Colonic mucosa (tissue), 4 donors: Measurements from ENCODE around the gene TCP11. TPM values are rescaled to one million over a fixed set of nuclear protein-coding genes. Genes with fewer than 3 reads are reported as not detected.

Source experiments
- DNase-seq: peaks from one replicate; pipeline ENCODE4 v3.0.0-alpha.2; 2020
- H3K27ac ChIP-seq: fragments of 200-600 bp; one replicate; pipeline ENCODE4 v1.8.0; 2021
- H3K27me3 ChIP-seq: fragments of 200-600 bp; one replicate; pipeline ENCODE4 v1.8.0; 2021
- H3K36me3 ChIP-seq: fragments of 200-600 bp; one replicate; pipeline ENCODE4 v1.8.0; 2021
- H3K4me1 ChIP-seq: fragments of 200-600 bp; one replicate; pipeline ENCODE4 v1.8.0; 2021; ENCODE audit warnings: mild to moderate bottlenecking
- H3K4me3 ChIP-seq: fragments of 200-600 bp; one replicate; pipeline ENCODE4 v1.8.0; 2021
- H3K9ac ChIP-seq, 2 donors: one replicate each; pipeline ENCODE4 v1.7.0; 2013; ENCODE audit warnings: control low read depth in 2 of 2, low read depth in 2 of 2, low read length in 2 of 2
- H3K9me3 ChIP-seq: fragments of 200-600 bp; one replicate; pipeline ENCODE4 v1.8.0; 2021
- CTCF ChIP-seq: fragments of 200-600 bp; IDR thresholded peaks from one replicate; pipeline ENCODE4 v1.8.0; 2022; ENCODE audit warnings: antibody characterized with exemption, mild to moderate bottlenecking
- intact Hi-C: fragments of 100-400 bp; cut with DNase I; formaldehyde crosslinking; loops from one replicate; pipeline ENCODE4 v1.14.1; 2022
- total RNA-seq, 2 donors: library from RNA; stranded (reverse); fragmentation: NEBNext Ultra II Directional in 1 of 2; extraction: Animal tissue kit (Norgen Biotek cat#: 25700) in 1 of 2; gene quantifications; one replicate each; pipeline ENCODE4 v1.2.1, GENCODE V29; 2021
- donor health status: healthy.
- donor health status: DM: no; HTN: no; CAD: no.
- donor health status: DM: no; HTN: no; CAD: no.

The TCP11 gene
- total RNA-seq, 2 donors from 2014 or later = not detected

DNA sequence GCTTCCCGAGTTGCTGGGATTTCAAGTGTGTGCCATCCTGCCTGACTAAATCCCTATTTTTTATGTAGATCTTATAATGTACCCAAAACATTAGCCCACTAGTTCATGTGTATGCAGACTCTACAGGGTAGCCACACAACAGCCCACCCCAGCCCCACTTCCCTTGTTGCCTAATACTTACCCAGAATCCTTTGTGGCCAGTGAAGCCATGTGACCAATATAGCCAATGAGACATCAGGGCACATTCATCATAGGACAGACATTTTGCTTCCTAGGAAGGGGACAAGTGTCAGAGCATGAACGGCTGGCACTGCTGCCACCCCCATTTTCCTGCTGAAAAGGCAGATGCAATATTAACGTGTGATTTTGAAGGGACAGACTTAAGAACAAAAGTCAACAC, 36.0 kb upstream of the TCP11 start:
- TF ChIP-seq CTCF = no peak
- no peak for DNase-seq
- Histone ChIP-seq H3K4me3 (no peak overlapping the region), H3K36me3 (no peaks in the 10 kb centered on the region), H3K9ac (no peak overlapping the region), H3K4me1 (peaks cover 6% of the 10 kb centered on the region), H3K27ac (no peak overlapping the region), H3K9me3 (no peaks in the 10 kb centered on the region), H3K27me3 (no peaks in the 10 kb centered on the region)
- intact Hi-C loops = no loop called here

DNA sequence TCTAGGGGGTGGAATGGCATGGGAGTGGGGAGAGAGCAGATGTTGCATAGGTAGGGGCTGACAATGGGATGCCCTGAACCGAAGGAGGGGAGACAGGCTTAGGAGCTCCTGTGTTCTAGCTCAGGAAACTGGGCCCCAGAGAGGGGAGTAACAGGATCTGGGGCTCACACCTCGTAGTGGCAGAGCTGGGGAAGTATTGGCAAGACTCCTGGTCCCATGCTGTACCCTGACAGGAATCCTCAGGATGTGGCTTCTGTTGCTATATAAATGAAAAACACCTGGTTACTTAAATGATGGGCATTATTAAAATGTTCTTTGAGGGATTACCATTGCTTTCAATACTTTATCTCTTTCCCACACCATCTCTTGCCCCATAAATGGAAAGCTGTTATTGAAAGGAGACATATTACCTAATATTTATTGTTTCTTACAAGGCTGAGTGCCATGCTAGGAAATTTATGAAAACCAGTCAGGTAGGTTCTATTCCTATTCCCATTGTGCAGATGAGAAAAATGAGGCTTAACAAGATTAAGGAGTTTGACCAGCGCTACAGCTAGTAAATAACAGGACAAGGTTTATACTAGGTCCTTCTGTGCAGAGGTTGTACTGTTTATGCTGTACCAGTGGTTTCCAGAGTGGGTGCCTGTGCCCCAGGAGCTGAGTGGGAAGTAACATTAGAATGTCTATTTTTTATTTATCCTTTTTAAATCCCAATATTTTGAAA, 35.3 kb upstream of the TCP11 start:
- TF ChIP-seq CTCF = no peak
- Histone ChIP-seq H3K27me3 (no peaks in the 10 kb centered on the region), H3K36me3 (no peaks in the 10 kb centered on the region), H3K9me3 (no peaks in the 10 kb centered on the region), H3K9ac (no peak overlapping the region), H3K4me1 (no peaks in the 10 kb centered on the region), H3K4me3 (no peak overlapping the region), H3K27ac (no peak overlapping the region)
- no peak for DNase-seq
- intact Hi-C loops = no loop called here

GRCh38 chr6:35174501-35174900, 33.4 kb upstream of the TCP11 start:
- DNase-seq = no peak
- Histone ChIP-seq H3K27me3 (no peaks in the 10 kb centered on the region), H3K9me3 (no peaks in the 10 kb centered on the region), H3K36me3 (no peaks in the 10 kb centered on the region), H3K27ac (no peak overlapping the region), H3K9ac (no peak overlapping the region), H3K4me3 (no peak overlapping the region), H3K4me1 (no peaks in the 10 kb centered on the region)
- no peak for TF ChIP-seq CTCF
- intact Hi-C loops = no loop called here

GRCh38 chr6:35174088-35174434, 32.9 kb upstream of the TCP11 start:
- no peak overlapping the region for H3K4me3 ChIP-seq
- intact Hi-C loops = no loop called here
- H3K4me1 ChIP-seq = no peaks in the 10 kb centered on the region
- no peaks in the 10 kb centered on the region for H3K27me3 ChIP-seq
- no peak for TF ChIP-seq CTCF
- DNase-seq = no peak
- no peaks in the 10 kb centered on the region for H3K36me3 ChIP-seq
- H3K9ac ChIP-seq = no peak overlapping the region
- no peak overlapping the region for H3K27ac ChIP-seq
- no peaks in the 10 kb centered on the region for H3K9me3 ChIP-seq

- no peak overlapping the region for H3K4me3 ChIP-seq
- TF ChIP-seq CTCF = no peak
- intact Hi-C loops = no loop called here
- no peak for DNase-seq
- no peaks in the 10 kb centered on the region for H3K9me3 ChIP-seq
- H3K36me3 ChIP-seq = no peaks in the 10 kb centered on the region
- no peaks in the 10 kb centered on the region for H3K27me3 ChIP-seq
- H3K9ac ChIP-seq = no peak overlapping the region
- H3K27ac ChIP-seq = no peak overlapping the region
- H3K4me1 ChIP-seq = no peaks in the 10 kb centered on the region
Measured at GRCh38 chr6:35173427-35174087, 32.4 kb upstream of the TCP11 start.
